ENCODE results near the gene HSFX3. TPM values are rescaled to one million over a fixed set of nuclear protein-coding genes. Genes with fewer than 3 reads are reported as not detected.

The HSFX3 gene
- total and polyA plus RNA-seq, 2 of the 13 experiments (the other 11 are each of a cell fraction or from before 2014, with no cell fraction given) = not detected

DNA sequence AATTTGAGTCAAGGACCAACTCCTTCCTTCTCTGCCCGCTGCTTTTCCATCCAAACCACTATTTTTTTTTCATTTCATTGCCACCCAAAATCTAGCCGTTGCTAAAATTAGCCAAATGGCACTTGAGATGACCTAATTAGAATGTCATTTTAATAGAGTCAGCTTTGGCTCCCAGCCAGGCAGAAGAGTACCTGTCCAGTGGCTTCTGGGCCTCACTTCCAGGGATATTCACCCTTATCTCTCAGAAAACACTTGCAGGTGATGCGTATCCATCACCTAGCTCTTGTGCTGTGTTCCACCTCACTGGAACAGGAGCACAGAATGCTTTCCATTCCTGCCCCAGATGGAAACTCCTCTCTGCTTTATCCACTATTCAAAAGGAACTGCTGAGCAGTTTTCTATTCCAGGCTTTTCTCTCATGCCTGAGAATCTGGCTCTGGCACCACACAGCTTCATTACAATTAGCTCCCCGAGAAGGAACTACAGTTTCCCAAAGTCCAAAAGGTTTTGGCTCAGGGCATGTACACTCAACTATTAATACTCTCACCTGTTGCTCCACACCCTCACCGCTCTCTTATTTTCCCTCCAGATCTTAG is 19.1 kb upstream of the HSFX3 start (continued):
- TF ChIP-seq RAD51 (IDR thresholded peaks at IDR 0.05; ENCODE audit: borderline replicate concordance) (no peak), ZNF350 (CRISPR knock-in tag; IDR thresholded peaks at IDR 0.05; ENCODE audit: borderline replicate concordance, low read depth) (no peak), NCOA2 (CRISPR knock-in tag; IDR thresholded peaks at IDR 0.05) (no peak), ZSCAN21 (CRISPR knock-in tag; IDR thresholded peaks at IDR 0.05; ENCODE audit: borderline replicate concordance) (no peak), ZNF724P (CRISPR knock-in tag; IDR thresholded peaks at IDR 0.05; ENCODE audit: borderline replicate concordance) (no peak), CENPT (CRISPR knock-in tag; IDR thresholded peaks at IDR 0.05; ENCODE audit: low read depth) (no peak)

DNA sequence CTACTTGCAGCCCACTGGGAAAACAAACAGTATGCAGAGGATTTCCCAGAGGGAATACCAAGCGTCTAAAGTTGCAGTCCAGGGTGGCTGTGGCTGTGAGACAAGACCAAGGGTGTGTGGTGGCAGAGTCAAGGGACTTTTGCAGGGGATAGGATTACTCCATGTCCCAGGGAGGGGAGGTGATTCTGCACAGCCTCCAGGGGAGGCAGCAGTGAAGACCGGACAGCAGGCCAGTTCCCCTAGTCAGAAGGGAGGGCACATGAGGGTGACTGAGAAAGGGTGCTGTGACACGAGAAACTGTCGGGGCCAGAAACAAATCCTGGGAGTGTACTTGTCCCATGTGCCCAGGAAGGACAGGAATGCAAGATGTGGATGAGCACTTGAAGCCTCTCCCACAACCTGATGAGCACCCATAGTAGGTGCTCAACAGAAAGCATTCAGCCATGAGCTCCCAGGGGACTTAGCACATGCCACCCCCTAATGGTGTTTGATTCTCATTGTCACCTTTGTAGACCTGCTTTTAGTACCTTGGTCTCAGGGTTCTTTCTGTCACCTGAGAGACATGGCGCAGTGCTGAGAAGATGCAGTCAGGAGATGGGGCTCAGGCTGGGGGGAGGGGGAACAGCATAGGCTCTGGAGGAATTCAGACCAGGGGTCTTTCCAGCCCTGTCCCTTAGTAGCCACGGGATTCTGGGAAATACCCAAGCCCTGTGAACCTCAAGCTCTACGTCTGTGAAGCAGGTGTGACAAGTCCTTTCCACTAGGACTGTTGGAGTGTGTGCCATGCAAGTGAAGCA is 18.1 kb upstream of the HSFX3 start:
- H4K20me1 ChIP-seq (ENCODE audit: insufficient read depth, low read length) = no peaks in the 10 kb centered on the region
- H3K4me1 ChIP-seq (ENCODE audit: insufficient read depth, low read length) = no peaks in the 10 kb centered on the region
- DNase-seq (ENCODE audit: low spot score) (no peak), ATAC-seq (no peak), FAIRE-seq (no peak)
- CTCF ChIA-PET (ENCODE audit: low intra/inter-chr PET ratio, low total read pairs) = no interaction called here
- H3K27ac ChIP-seq (ENCODE audit: extremely low read length, insufficient read depth, low read length) = no peak overlapping the region
- WGBS (ENCODE audit: low lambda C conversion rate) = 23% methylated on average over 5 of the region's 7 CpGs
- H3K4me3 ChIP-seq (replicated peaks in 1 of 3; ENCODE audit: insufficient read depth in 1 of 3, low read depth in 2 of 3, low read length in 3 of 3) = no peak overlapping the region
- in situ Hi-C loops (cut with HindIII; ENCODE audit: extremely low pct_ligation_motif_present, low pct_unique_long_range_greater_than_20kb) = no loop called here
- no peaks in the 10 kb centered on the region for H3K36me3 ChIP-seq (replicated peaks in 1 of 2; ENCODE audit: control insufficient read depth in 1 of 2, insufficient read depth in 2 of 2, low read length in 2 of 2)
- POLR2A ChIA-PET = no interaction called here
- no peak overlapping the region for H3K4me2 ChIP-seq (ENCODE audit: low read depth, low read length)
- no peaks in the 10 kb centered on the region for H3K79me2 ChIP-seq (ENCODE audit: insufficient read depth, low read length)
- TF ChIP-seq, protein P1, sequence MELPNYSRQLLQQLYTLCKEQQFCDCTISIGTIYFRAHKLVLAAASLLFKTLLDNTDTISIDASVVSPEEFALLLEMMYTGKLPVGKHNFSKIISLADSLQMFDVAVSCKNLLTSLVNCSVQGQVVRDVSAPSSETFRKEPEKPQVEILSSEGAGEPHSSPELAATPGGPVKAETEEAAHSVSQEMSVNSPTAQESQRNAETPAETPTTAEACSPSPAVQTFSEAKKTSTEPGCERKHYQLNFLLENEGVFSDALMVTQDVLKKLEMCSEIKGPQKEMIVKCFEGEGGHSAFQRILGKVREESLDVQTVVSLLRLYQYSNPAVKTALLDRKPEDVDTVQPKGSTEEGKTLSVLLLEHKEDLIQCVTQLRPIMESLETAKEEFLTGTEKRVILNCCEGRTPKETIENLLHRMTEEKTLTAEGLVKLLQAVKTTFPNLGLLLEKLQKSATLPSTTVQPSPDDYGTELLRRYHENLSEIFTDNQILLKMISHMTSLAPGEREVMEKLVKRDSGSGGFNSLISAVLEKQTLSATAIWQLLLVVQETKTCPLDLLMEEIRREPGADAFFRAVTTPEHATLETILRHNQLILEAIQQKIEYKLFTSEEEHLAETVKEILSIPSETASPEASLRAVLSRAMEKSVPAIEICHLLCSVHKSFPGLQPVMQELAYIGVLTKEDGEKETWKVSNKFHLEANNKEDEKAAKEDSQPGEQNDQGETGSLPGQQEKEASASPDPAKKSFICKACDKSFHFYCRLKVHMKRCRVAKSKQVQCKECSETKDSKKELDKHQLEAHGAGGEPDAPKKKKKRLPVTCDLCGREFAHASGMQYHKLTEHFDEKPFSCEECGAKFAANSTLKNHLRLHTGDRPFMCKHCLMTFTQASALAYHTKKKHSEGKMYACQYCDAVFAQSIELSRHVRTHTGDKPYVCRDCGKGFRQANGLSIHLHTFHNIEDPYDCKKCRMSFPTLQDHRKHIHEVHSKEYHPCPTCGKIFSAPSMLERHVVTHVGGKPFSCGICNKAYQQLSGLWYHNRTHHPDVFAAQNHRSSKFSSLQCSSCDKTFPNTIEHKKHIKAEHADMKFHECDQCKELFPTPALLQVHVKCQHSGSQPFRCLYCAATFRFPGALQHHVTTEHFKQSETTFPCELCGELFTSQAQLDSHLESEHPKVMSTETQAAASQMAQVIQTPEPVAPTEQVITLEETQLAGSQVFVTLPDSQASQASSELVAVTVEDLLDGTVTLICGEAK (IDR thresholded peaks at IDR 0.05) = no peak
- TF ChIP-seq, protein P1 (CRISPR knock-in tag; IDR thresholded peaks at IDR 0.05) = no peak
- TF ChIP-seq ZKSCAN5 (CRISPR knock-in tag; IDR thresholded peaks at IDR 0.05) (no peak), EP300 (IDR thresholded peaks at IDR 0.05; ENCODE audit: low read depth in 2 of 2, low read length in 2 of 2) (no peak), EP300 (CRISPR knock-in tag; IDR thresholded peaks at IDR 0.05; ENCODE audit: borderline replicate concordance) (no peak), ZSCAN22 (CRISPR knock-in tag; IDR thresholded peaks at IDR 0.05) (no peak), NR3C1 (CRISPR knock-in tag; IDR thresholded peaks at IDR 0.05) (no peak), ATF1 (CRISPR knock-in tag; IDR thresholded peaks at IDR 0.05) (no peak)
- H2AFZ ChIP-seq (ENCODE audit: low read length) = no peak overlapping the region
- intact Hi-C loops (cut with micrococcal nuclease; ENCODE audit: unreplicated experiment) = no loop called here
- H3K27me3 ChIP-seq (ENCODE audit: control insufficient read depth in 1 of 2, insufficient read depth in 2 of 2, low read length in 2 of 2) = no peaks in the 10 kb centered on the region
- no peak overlapping the region for H3K9ac ChIP-seq (ENCODE audit: insufficient read depth, low read depth, low read length)
- no TSS peak for BruUV-seq (replicated peaks)
- no peaks in the 10 kb centered on the region for H3K9me3 ChIP-seq (ENCODE audit: low read length)
